ENCODE measurements around the gene CD200R1.

CD200R1 gene

DNA sequence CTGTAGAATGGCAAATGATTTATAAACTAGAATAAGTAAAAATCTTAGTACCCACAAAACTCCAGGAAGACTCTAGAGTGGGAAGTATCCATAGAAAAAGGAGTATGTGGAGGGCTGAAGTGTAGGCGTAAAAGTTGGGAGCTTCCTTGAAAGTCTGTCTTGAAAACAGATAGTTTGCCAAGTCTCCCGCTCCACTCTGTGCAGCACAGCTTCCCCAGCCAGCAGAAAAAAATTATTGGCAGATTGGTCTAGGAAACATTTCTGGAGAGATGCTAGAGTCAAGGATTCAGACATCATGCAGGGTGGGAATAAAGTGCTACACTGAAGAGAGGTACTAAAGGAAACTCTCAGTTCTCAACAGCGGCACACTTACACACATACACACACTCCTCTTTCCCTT lies 74.8 kb downstream of the CD200R1 start:
- no peak overlapping the region for H3K27ac ChIP-seq (ENCODE audit: insufficient read depth in 1 of 2, low read depth in 1 of 2, low read length in 2 of 2, poor library complexity in 1 of 2, severe bottlenecking in 2 of 2)
- peaks cover 0 to 5% (median 0%) of the 10 kb centered on the region in 5 experiments for H3K9me3 ChIP-seq (ENCODE audit: control extremely low read depth in 1 of 5, control insufficient read depth in 4 of 5, insufficient read depth in 2 of 5, low read depth in 1 of 5, low read length in 4 of 5)
- ChIA-PET CTCF (no interaction called here), POLR2A (no interaction called here)
- no peaks in the 10 kb centered on the region for H3K36me3 ChIP-seq (ENCODE audit: control insufficient read depth in 4 of 4, insufficient read depth in 4 of 4, low read length in 3 of 4)
- H3K27me3 ChIP-seq (replicated peaks in 2 of 5; ENCODE audit: control insufficient read depth in 4 of 5, insufficient read depth in 5 of 5, low read length in 4 of 5) = peaks cover 0 to 2% (median 0%) of the 10 kb centered on the region in 5 experiments
- no peak overlapping the region for H3K4me3 ChIP-seq (ENCODE audit: control insufficient read depth in 1 of 7, extremely low read depth in 1 of 7, insufficient read depth in 4 of 7, low read depth in 2 of 7, low read length in 6 of 7)
- H3K4me1 ChIP-seq (ENCODE audit: control extremely low read depth in 1 of 4, control insufficient read depth in 4 of 4, insufficient read depth in 4 of 4, low read length in 3 of 4) = no peaks in the 10 kb centered on the region
- no peak for DNase-seq
- WGBS (ENCODE audit: insufficient coverage) = 90% methylated on average over 3 of the region's 3 CpGs

DNA sequence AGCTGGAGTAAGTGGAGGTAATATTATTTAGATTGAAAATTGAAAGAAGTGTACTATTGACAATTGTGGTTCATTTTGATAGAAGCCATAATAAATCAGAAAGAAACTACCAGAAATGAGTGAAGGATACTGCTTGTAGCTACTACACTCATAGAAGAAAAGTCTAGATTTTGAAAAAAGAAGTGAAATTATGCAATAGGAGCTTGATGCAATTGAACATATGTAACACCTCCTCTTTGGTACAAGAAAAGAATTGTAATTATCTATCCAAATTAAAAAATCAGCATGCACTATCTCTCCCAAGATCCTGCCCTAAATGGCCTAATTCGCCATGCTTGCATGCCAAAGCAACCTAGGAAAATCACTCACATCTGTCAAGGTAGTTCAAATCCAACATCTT lies 77.1 kb downstream of the CD200R1 start:
- POLR2A ChIA-PET = no interaction called here
- Histone ChIP-seq H3K36me3 (ENCODE audit: control insufficient read depth in 4 of 4, insufficient read depth in 4 of 4, low read length in 3 of 4) (no peaks in the 10 kb centered on the region), H3K9me3 (ENCODE audit: control extremely low read depth in 1 of 5, control insufficient read depth in 4 of 5, insufficient read depth in 2 of 5, low read depth in 1 of 5, low read length in 4 of 5) (peaks cover 0 to 5% (median 0%) of the 10 kb centered on the region in 5 experiments), H3K4me1 (ENCODE audit: control extremely low read depth in 1 of 4, control insufficient read depth in 4 of 4, insufficient read depth in 4 of 4, low read length in 3 of 4) (no peaks in the 10 kb centered on the region), H3K27me3 (replicated peaks in 2 of 5; ENCODE audit: control insufficient read depth in 4 of 5, insufficient read depth in 5 of 5, low read length in 4 of 5) (peaks cover 0 to 2% (median 0%) of the 10 kb centered on the region in 5 experiments), H3K27ac (ENCODE audit: insufficient read depth in 1 of 2, low read depth in 1 of 2, low read length in 2 of 2, poor library complexity in 1 of 2, severe bottlenecking in 2 of 2) (no peak overlapping the region), H3K4me3 (ENCODE audit: control insufficient read depth in 1 of 7, extremely low read depth in 1 of 7, insufficient read depth in 4 of 7, low read depth in 2 of 7, low read length in 6 of 7) (no peak overlapping the region)
- DNase-seq = no peak
- CTCF ChIA-PET = no interaction called here
- no CpG with 5 or more reads among the region's 1 CpG for WGBS (ENCODE audit: insufficient coverage)

DNA sequence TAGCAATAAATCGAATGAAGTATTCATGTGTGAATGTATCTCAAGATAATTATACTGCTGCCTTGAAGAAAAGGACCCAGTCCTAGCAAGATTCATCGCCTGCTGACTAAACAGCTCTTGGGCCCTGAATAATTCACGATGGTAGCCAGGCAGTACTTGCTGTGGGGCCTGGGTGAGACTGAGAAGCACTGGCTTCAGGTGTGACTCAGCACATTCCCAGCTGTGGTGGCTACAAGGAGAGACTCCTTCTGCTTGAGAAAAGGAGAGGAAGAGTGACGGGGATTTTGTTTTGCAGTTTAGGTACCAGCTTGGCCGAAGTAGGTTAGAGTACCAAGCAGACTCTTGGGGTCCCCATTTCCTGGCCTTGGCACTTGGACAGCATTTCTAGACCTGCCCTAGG lies 80.6 kb downstream of the CD200R1 start:
- Histone ChIP-seq H3K36me3 (ENCODE audit: control insufficient read depth in 4 of 4, insufficient read depth in 4 of 4, low read length in 3 of 4) (no peaks in the 10 kb centered on the region), H3K27me3 (replicated peaks in 2 of 5; ENCODE audit: control insufficient read depth in 4 of 5, insufficient read depth in 5 of 5, low read length in 4 of 5) (peaks cover 0 to under 1% (median 0%) of the 10 kb centered on the region in 5 experiments), H3K27ac (ENCODE audit: insufficient read depth in 1 of 2, low read depth in 1 of 2, low read length in 2 of 2, poor library complexity in 1 of 2, severe bottlenecking in 2 of 2) (no peak overlapping the region), H3K4me1 (ENCODE audit: control extremely low read depth in 1 of 4, control insufficient read depth in 4 of 4, insufficient read depth in 4 of 4, low read length in 3 of 4) (no peaks in the 10 kb centered on the region), H3K4me3 (ENCODE audit: control insufficient read depth in 1 of 7, extremely low read depth in 1 of 7, insufficient read depth in 4 of 7, low read depth in 2 of 7, low read length in 6 of 7) (no peak overlapping the region), H3K9me3 (ENCODE audit: control extremely low read depth in 1 of 5, control insufficient read depth in 4 of 5, insufficient read depth in 2 of 5, low read depth in 1 of 5, low read length in 4 of 5) (no peaks in the 10 kb centered on the region)
- ChIA-PET CTCF (no interaction called here), POLR2A (no interaction called here)
- WGBS (ENCODE audit: insufficient coverage) = 89% methylated on average over 4 of the region's 5 CpGs
- peak in 2 of 3 donors; percentile 14 to 25 for DNase-seq

DNA sequence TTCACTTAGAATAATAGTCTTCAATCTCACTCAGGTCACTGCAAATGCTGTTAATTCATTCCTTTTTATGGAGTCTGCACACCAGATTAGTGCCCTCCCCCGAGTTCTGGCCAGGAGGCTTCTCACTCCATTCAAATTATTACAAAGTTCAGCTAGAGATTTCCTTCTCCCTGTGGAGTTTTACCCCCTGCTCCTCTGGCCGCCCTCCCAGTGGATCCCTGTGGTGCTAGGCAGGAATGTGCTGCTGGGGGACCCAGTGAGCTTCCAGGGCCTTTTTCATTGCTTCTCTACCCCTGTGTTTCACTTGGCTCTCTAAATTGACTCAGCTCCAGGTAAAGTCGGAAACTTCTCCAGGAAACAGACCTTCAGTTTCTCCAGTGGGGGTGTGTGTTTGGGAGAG lies 85.5 kb downstream of the CD200R1 start:
- ChIA-PET POLR2A (no interaction called here), CTCF (no interaction called here)
- H3K9me3 ChIP-seq (ENCODE audit: control extremely low read depth in 1 of 5, control insufficient read depth in 4 of 5, insufficient read depth in 2 of 5, low read depth in 1 of 5, low read length in 4 of 5) = peaks cover 0 to 3% (median 0%) of the 10 kb centered on the region in 5 experiments
- no peak for DNase-seq
- H3K4me1 ChIP-seq (ENCODE audit: control extremely low read depth in 1 of 4, control insufficient read depth in 4 of 4, insufficient read depth in 4 of 4, low read length in 3 of 4) = no peaks in the 10 kb centered on the region
- no peak overlapping the region for H3K27ac ChIP-seq (ENCODE audit: insufficient read depth in 1 of 2, low read depth in 1 of 2, low read length in 2 of 2, poor library complexity in 1 of 2, severe bottlenecking in 2 of 2)
- no peak overlapping the region for H3K4me3 ChIP-seq (ENCODE audit: control insufficient read depth in 1 of 7, extremely low read depth in 1 of 7, insufficient read depth in 4 of 7, low read depth in 2 of 7, low read length in 6 of 7)
- H3K36me3 ChIP-seq (ENCODE audit: control insufficient read depth in 4 of 4, insufficient read depth in 4 of 4, low read length in 3 of 4) = no peaks in the 10 kb centered on the region
- peaks cover 0 to 5% (median 0%) of the 10 kb centered on the region in 5 experiments for H3K27me3 ChIP-seq (replicated peaks in 2 of 5; ENCODE audit: control insufficient read depth in 4 of 5, insufficient read depth in 5 of 5, low read length in 4 of 5)
- WGBS (ENCODE audit: insufficient coverage) = 95% methylated on average over 2 of the region's 3 CpGs

DNA sequence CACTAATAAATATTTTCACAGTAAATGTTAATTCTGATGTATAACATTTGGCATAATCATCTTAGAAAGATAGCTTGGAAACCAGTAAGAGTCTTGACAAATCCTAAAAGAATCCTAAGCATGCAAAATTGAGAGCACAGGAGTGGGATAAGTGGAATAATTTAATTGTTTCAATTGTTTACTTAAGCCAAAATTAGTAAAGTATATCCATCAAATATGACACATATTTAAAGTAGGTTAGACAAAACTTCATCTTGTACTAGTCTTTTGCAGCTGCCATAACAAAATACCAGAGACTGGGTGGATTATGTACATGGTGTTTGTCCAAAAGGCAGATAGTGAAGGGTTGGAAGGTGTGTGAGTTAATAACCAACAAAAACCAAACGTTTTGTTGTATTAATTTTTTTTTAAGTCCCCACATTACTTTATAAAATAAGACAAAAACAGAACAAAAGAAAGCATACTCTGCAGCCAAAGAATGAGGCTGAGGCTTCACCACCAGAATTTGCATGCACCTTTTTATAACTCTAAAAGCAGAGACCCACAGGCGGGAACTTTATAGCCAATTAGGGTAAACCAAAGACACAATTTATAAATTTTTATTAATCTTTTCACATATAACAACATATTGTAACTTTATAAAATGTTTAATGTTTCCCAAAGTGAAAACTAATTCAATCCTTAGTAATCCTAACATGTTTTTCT lies 86.4 kb downstream of the CD200R1 start:
- CTCF ChIA-PET = no interaction called here
- Histone ChIP-seq H3K27me3 (replicated peaks in 2 of 5; ENCODE audit: control insufficient read depth in 4 of 5, insufficient read depth in 5 of 5, low read length in 4 of 5) (peaks cover 0 to 5% (median 0%) of the 10 kb centered on the region in 5 experiments), H3K27ac (ENCODE audit: insufficient read depth in 1 of 2, low read depth in 1 of 2, low read length in 2 of 2, poor library complexity in 1 of 2, severe bottlenecking in 2 of 2) (no peak overlapping the region), H3K4me1 (ENCODE audit: control extremely low read depth in 1 of 4, control insufficient read depth in 4 of 4, insufficient read depth in 4 of 4, low read length in 3 of 4) (no peaks in the 10 kb centered on the region), H3K4me3 (ENCODE audit: control insufficient read depth in 1 of 7, extremely low read depth in 1 of 7, insufficient read depth in 4 of 7, low read depth in 2 of 7, low read length in 6 of 7) (no peak overlapping the region), H3K9me3 (ENCODE audit: control extremely low read depth in 1 of 5, control insufficient read depth in 4 of 5, insufficient read depth in 2 of 5, low read depth in 1 of 5, low read length in 4 of 5) (peaks cover 0 to 3% (median 1%) of the 10 kb centered on the region in 5 experiments), H3K36me3 (ENCODE audit: control insufficient read depth in 4 of 4, insufficient read depth in 4 of 4, low read length in 3 of 4) (no peaks in the 10 kb centered on the region)
- POLR2A ChIA-PET = no interaction called here
- no peak for DNase-seq
- WGBS (ENCODE audit: insufficient coverage) = 67% methylated on average over 1 of the region's 2 CpGs

DNA sequence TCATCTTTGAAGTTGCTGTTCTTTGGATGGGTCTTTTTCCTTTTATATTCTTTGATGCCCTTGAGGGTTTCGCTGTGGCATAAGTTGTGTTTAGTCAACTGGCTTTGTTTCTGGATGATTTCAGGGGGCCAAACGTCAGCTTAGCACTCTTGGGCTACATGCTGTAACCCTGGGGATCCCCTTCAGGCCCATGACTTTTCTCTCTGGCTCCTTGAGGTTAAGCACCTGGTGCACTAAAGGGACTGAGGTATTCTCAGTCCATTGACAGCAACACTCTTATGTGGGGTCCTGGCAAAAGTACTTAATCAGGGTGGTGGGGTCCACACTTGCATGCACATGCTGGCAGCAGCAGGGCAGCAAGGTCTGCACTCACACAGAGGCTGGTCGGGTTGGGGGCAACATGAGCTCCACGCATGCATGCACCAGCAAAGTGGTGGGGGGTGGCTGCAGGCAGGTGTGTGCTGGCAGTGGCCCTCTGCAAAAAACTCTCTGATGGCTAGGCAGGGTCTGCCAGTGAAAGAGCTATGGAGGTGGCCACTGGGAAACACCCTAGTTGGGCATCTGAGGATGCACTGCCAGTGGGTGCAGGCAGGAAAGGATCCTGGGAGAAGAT lies 90.1 kb downstream of the CD200R1 start:
- WGBS (ENCODE audit: insufficient coverage) = 100% methylated on average over 4 of the region's 4 CpGs
- Histone ChIP-seq H3K36me3 (ENCODE audit: control insufficient read depth in 4 of 4, insufficient read depth in 4 of 4, low read length in 3 of 4) (no peaks in the 10 kb centered on the region), H3K4me3 (ENCODE audit: control insufficient read depth in 1 of 7, extremely low read depth in 1 of 7, insufficient read depth in 4 of 7, low read depth in 2 of 7, low read length in 6 of 7) (no peak overlapping the region), H3K4me1 (ENCODE audit: control extremely low read depth in 1 of 4, control insufficient read depth in 4 of 4, insufficient read depth in 4 of 4, low read length in 3 of 4) (no peaks in the 10 kb centered on the region), H3K27me3 (replicated peaks in 2 of 5; ENCODE audit: control insufficient read depth in 4 of 5, insufficient read depth in 5 of 5, low read length in 4 of 5) (peaks cover 0 to 5% (median 0%) of the 10 kb centered on the region in 5 experiments), H3K27ac (ENCODE audit: insufficient read depth in 1 of 2, low read depth in 1 of 2, low read length in 2 of 2, poor library complexity in 1 of 2, severe bottlenecking in 2 of 2) (no peak overlapping the region), H3K9me3 (ENCODE audit: control extremely low read depth in 1 of 5, control insufficient read depth in 4 of 5, insufficient read depth in 2 of 5, low read depth in 1 of 5, low read length in 4 of 5) (peaks cover 0 to 5% (median 4%) of the 10 kb centered on the region in 5 experiments)
- ChIA-PET POLR2A (no interaction called here), CTCF (no interaction called here)
- DNase-seq = no peak

DNA sequence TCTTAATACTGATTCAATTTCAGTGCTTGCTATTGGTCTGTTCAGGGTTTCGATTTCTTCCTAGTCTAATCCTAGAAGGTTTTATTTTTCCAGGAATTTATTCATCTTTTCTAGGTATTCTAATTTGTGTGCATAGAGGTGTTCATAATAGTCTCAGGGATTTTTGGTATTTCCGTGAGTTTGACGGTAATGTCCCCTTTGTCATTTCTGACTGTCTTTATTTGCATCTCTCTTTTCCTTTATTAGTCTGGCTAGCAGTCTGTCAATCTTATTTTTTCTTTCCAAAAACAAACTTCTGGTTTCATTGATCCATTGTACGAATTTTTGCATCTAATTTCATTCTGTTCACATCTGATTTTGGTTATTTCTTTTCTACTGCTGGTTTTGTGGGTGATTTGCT lies 93.0 kb downstream of the CD200R1 start:
- Histone ChIP-seq H3K27me3 (replicated peaks in 2 of 5; ENCODE audit: control insufficient read depth in 4 of 5, insufficient read depth in 5 of 5, low read length in 4 of 5) (peaks cover 0 to 5% (median 0%) of the 10 kb centered on the region in 5 experiments), H3K4me3 (ENCODE audit: control insufficient read depth in 1 of 7, extremely low read depth in 1 of 7, insufficient read depth in 4 of 7, low read depth in 2 of 7, low read length in 6 of 7) (no peak overlapping the region), H3K36me3 (ENCODE audit: control insufficient read depth in 4 of 4, insufficient read depth in 4 of 4, low read length in 3 of 4) (no peaks in the 10 kb centered on the region), H3K9me3 (ENCODE audit: control extremely low read depth in 1 of 5, control insufficient read depth in 4 of 5, insufficient read depth in 2 of 5, low read depth in 1 of 5, low read length in 4 of 5) (peaks cover 0 to 5% (median 4%) of the 10 kb centered on the region in 5 experiments), H3K27ac (ENCODE audit: insufficient read depth in 1 of 2, low read depth in 1 of 2, low read length in 2 of 2, poor library complexity in 1 of 2, severe bottlenecking in 2 of 2) (no peak overlapping the region), H3K4me1 (ENCODE audit: control extremely low read depth in 1 of 4, control insufficient read depth in 4 of 4, insufficient read depth in 4 of 4, low read length in 3 of 4) (no peaks in the 10 kb centered on the region)
- DNase-seq = no peak
- CTCF ChIA-PET = no interaction called here
- WGBS (ENCODE audit: insufficient coverage) = no CpG with 5 or more reads among the region's 4 CpGs
- POLR2A ChIA-PET = no interaction called here
